Gastroesophageal sphincter (tissue), 4 donors: Measurements from ENCODE around the gene CLDN22. TPM values are rescaled to one million over a fixed set of nuclear protein-coding genes. Genes with fewer than 3 reads are reported as not detected.

Experiments
- ATAC-seq: fragments of 150-250 bp; one replicate; pipeline ENCODE4 v1.9.1; 2016; ENCODE audit warnings: mild to moderate bottlenecking, moderate library complexity
- H3K27ac ChIP-seq, 4 donors: fragments of 200-600 bp; sonication (generic) in 3 of 4; 1 replicate in 3 of 4; 2 replicates in 1 of 4; pipeline ENCODE4 v1.5.1; 2016 to 2019
- H3K27me3 ChIP-seq: fragments of 200-600 bp; sonication (generic); one replicate; pipeline ENCODE4 v1.5.1; 2019
- H3K36me3 ChIP-seq, 2 donors: fragments of 200-600 bp; sonication (generic); one replicate each; pipeline ENCODE4 v1.5.1; 2019; ENCODE audit warnings: control low read depth in 1 of 2
- H3K4me1 ChIP-seq, 3 donors: fragments of 200-600 bp; sonication (generic); 1 replicate in 2 of 3; 2 replicates in 1 of 3; pipeline ENCODE4 v1.5.1; 2016 to 2019; ENCODE audit warnings: control low read depth in 2 of 3
- H3K4me3 ChIP-seq, 2 donors: fragments of 200-600 bp; sonication (generic); one replicate each; pipeline ENCODE4 v1.5.1; 2019; ENCODE audit warnings: mild to moderate bottlenecking in 1 of 2, moderate library complexity in 1 of 2
- H3K9me3 ChIP-seq, 3 donors: fragments of 200-600 bp; sonication (generic); one replicate each; pipeline ENCODE4 v1.5.1; 2017 to 2019; ENCODE audit warnings: control low read depth in 2 of 3
- CTCF ChIP-seq, 4 experiments: fragments of 200-600 bp in 2 of 4; fragments of 450-650 bp in 2 of 4; sonication (generic) in 1 of 4; IDR thresholded peaks; one replicate each; pipeline ENCODE4 v1.5.1; 2017 to 2019; ENCODE audit warnings: antibody characterized with exemption in 4 of 4, mild to moderate bottlenecking in 2 of 4, moderate library complexity in 2 of 4
- EP300 ChIP-seq: sonication (generic); formaldehyde crosslinking; IDR thresholded peaks from one replicate; pipeline ENCODE4 v1.6.1; 2017; ENCODE audit warnings: antibody characterized with exemption, mild to moderate bottlenecking
- POLR2A ChIP-seq, 2 donors: fragments of 450-650 bp; IDR thresholded peaks; one replicate each; pipeline ENCODE4 v1.6.1; 2017; ENCODE audit warnings: antibody characterized with exemption in 2 of 2, mild to moderate bottlenecking in 2 of 2, moderate library complexity in 1 of 2
- POLR2AphosphoS5 ChIP-seq: sonication (generic); formaldehyde crosslinking; IDR thresholded peaks from one replicate; pipeline ENCODE4 v1.6.1; 2017; ENCODE audit warnings: antibody characterized with exemption
- WGBS, 2 donors: methylation state at CpG; one replicate each; pipeline ENCODE4 v1.1.5; 2018; ENCODE audit warnings: low coverage in 1 of 2; 5-methylcytosine and 5-hydroxymethylcytosine counted together
- total RNA-seq, 4 donors: library from RNA; depleted of rRNA; stranded (reverse); fragments of >200 nt; gene quantifications; one replicate each; pipeline ENCODE4 v1.1.0, GENCODE V29; 2016

Gene CLDN22
- total RNA-seq, 4 donors from 2014 or later = 1.4 TPM; not detected in 3

- H3K9me3 ChIP-seq = no peaks in the 10 kb centered on the region
- no peak overlapping the region for H3K4me3 ChIP-seq
- no peak overlapping the region for H3K27ac ChIP-seq
- no peak for ATAC-seq
- no peaks in the 10 kb centered on the region for H3K36me3 ChIP-seq
- WGBS, 2 donors = 75 to 86% methylated on average over 3 to 11 of the region's 11 CpGs
- TF ChIP-seq POLR2AphosphoS5 (no peak), CTCF (IDR thresholded peaks at IDR 0.05) (no peak), POLR2A (IDR thresholded peaks at IDR 0.05) (no peak), EP300 (no peak)
- H3K4me1 ChIP-seq = peaks cover 0 to 6% (median 0%) of the 10 kb centered on the region in 3 donors
- peaks cover 6% of the 10 kb centered on the region for H3K27me3 ChIP-seq
Observed at GRCh38 chr4:183332447-183332846, 12.4 kb upstream of the CLDN22 start.

- Histone ChIP-seq H3K27ac (no peak overlapping the region), H3K4me1 (peaks cover 0 to 6% (median 0%) of the 10 kb centered on the region in 3 donors), H3K27me3 (no peaks in the 10 kb centered on the region), H3K9me3 (no peaks in the 10 kb centered on the region), H3K4me3 (no peak overlapping the region), H3K36me3 (no peaks in the 10 kb centered on the region)
- TF ChIP-seq CTCF (IDR thresholded peaks at IDR 0.05) (no peak), POLR2A (IDR thresholded peaks at IDR 0.05) (no peak), EP300 (no peak), POLR2AphosphoS5 (no peak)
- WGBS, 2 donors = 83% methylated on average over 2 of the region's 2 CpGs; no CpG with 5 or more reads in 1 of the 2 donors
- ATAC-seq = no peak
Observed at GRCh38 chr4:183330841-183331240, 10.8 kb upstream of the CLDN22 start.

- Histone ChIP-seq H3K36me3 (no peaks in the 10 kb centered on the region), H3K27me3 (no peaks in the 10 kb centered on the region), H3K4me3 (no peak overlapping the region), H3K27ac (no peak overlapping the region), H3K9me3 (no peaks in the 10 kb centered on the region), H3K4me1 (peaks cover 0 to 6% (median 0%) of the 10 kb centered on the region in 3 donors)
- TF ChIP-seq POLR2AphosphoS5 (no peak), POLR2A (IDR thresholded peaks at IDR 0.05) (no peak), CTCF (IDR thresholded peaks at IDR 0.05) (no peak)
- no peak for ATAC-seq
- WGBS, 2 donors = 48 to 64% methylated on average over 3 to 9 of the region's 10 CpGs
Observed at GRCh38 chr4:183329954-183330742, 10.1 kb upstream of the CLDN22 start.

DNA sequence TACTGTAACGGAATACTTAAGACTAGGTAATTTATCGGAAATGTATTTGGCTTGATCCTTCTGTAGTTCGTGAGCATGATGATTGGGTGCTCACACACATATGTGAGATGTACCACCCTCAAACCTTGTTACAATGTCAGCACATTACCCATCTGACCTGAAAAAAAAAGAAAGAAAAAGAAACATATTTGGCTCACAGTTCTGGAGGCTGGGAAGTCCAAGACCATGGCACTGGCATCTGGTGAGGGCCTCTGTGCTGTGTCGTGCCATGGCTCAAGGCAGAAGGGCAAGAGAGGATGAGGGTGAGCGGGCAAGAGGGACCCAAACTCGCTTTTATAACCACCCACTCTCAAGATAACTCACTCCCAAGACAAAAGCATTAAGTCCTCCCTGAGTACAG lies 9.2 kb upstream of the CLDN22 start:
- no peak overlapping the region for H3K4me3 ChIP-seq
- TF ChIP-seq EP300 (no peak), POLR2AphosphoS5 (no peak), CTCF (IDR thresholded peaks at IDR 0.05) (no peak), POLR2A (IDR thresholded peaks at IDR 0.05) (no peak)
- peaks cover 0 to 6% (median 0%) of the 10 kb centered on the region in 3 donors for H3K4me1 ChIP-seq
- no peaks in the 10 kb centered on the region for H3K27me3 ChIP-seq
- H3K27ac ChIP-seq = no peak overlapping the region
- H3K9me3 ChIP-seq = no peaks in the 10 kb centered on the region
- no peak for ATAC-seq
- no peaks in the 10 kb centered on the region for H3K36me3 ChIP-seq
- 88 to 91% methylated on average over 5 to 6 of the region's 6 CpGs for WGBS, 2 donors

DNA sequence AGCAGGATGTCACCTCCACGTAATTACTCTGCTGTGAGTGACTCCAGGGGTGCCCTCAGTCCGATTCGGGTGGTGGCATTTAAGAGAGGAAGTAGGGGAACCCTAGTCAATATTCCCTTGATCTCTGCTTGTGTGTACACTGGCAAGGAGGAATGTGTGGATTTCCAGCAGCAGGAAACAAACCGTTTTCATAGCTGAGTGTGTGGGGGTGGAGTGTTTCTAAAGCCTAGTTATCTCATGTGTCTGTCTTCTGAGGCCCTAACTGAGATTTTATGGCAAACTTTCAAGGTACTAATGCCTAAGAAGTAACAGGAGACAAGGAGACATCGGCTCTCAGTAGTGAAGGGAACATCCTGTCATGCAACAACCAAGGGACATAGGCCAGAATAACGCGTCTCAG lies 8.8 kb upstream of the CLDN22 start:
- H3K36me3 ChIP-seq = no peaks in the 10 kb centered on the region
- H3K27me3 ChIP-seq = no peaks in the 10 kb centered on the region
- no peak for ATAC-seq
- no peak overlapping the region for H3K27ac ChIP-seq
- 44 to 48% methylated on average over 4 to 7 of the region's 7 CpGs for WGBS, 2 donors
- H3K9me3 ChIP-seq = no peaks in the 10 kb centered on the region
- H3K4me3 ChIP-seq = no peak overlapping the region
- H3K4me1 ChIP-seq = peaks cover 0 to 6% (median 0%) of the 10 kb centered on the region in 3 donors
- no peak for TF ChIP-seq EP300
- no peak for TF ChIP-seq POLR2A (IDR thresholded peaks at IDR 0.05)
- TF ChIP-seq CTCF (IDR thresholded peaks at IDR 0.05) = no peak
- no peak for TF ChIP-seq POLR2AphosphoS5
